NCI-H2107 treated with DMSO at 0.1 percent for 48 hours (cell line): ENCODE results near the gene C1QTNF12.

Experiments used
- DNase-seq: peaks from one replicate; lab custom pipeline; 2025; ENCODE audit not compliant: unreplicated experiment; lab: John Stamatoyannopoulos, UW

Gene C1QTNF12

DNA sequence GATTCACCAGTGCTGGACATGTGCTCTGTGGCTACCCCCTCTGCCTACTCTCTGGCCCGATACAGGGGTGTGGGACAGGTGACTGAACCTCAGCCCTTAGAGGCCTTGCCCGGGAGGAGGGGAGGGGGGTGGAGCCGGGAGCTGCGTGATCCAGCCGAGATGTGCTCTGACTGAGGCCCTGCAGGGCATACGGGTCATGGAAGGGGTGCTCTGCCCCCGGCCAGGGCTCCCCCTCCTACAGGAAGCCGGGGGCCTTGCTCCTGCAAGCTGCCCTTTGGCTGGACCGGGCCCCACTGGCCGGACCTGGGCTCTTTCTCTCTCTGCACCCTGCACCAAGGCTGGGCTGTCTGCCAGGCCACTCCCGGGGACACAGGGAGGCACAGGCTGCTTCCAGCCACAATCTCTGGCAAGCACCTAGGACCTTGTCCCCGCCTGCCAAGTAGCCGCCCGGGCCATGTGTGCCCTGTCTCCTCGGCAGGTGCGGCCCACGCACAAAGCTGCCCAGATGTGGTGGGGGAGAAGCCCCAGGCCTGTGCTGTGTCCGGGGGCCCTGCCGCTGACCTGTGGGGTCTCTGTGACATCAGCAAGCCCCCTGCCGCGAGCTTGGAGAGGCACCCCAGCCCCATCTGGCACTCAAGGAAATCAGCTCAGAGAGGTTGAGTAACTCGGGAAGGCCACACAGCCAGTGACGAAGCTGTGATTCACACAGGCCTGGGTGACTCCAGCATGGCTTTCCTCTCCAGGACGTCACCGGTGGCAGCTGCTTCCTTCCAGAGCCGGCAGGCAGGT is 35.2 kb upstream of the C1QTNF12 start:
- no peak for DNase-seq

DNA sequence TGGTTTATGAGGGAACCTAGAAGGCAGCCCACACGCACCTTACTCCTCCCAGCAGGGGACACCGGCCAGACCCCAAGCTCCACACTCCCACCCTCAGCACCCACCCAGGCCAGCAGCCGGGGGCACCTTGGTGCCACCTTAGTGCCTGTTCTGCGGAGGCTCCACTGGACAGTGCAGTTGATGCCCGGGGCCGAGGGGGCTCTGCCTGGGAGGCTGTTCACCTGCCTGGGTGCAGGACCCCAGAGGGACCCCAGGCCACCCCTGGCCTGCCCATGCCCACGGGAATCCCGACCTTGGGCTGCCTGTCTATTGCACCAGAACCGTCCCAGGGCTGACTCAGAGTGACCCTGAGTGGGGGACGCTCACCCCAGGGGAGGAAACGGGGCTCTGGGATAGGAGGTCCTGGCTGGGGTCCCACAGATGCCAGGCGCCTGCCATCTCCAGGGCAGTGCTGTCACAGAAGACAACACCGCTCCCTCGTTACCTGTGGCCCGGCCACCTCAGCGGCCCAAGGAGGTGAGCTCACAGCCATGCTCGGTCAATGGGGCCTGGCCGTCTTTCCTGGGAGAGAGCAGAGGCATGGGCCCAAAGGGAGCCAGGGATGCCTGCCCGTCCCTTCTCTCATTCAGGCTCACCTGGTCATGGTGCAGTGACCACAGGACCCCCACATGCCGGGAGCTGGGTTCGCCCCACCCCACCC is 34.4 kb upstream of the C1QTNF12 start:
- DNase-seq, result no peak

DNA sequence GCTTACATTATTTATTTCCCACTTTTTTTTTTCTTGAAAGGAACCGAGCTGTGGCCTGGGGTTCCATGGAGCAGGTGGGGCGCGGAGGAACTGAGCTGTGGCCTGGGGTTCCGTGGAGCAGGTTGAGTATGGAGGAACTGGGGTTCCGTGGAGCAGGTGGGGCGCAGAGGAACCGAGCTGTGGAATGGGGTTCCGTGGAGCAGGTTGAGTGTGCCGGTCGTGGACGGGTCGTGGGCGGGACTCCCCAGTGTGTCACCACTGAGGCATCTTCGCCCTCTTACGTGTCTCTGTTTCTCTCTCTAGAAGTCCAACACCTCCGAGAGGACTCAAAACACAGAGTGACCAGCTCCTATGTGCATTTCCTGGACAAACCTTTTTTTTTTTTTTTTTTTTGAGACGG is 32.5 kb upstream of the C1QTNF12 start:
- DNase-seq, result no peak

DNA sequence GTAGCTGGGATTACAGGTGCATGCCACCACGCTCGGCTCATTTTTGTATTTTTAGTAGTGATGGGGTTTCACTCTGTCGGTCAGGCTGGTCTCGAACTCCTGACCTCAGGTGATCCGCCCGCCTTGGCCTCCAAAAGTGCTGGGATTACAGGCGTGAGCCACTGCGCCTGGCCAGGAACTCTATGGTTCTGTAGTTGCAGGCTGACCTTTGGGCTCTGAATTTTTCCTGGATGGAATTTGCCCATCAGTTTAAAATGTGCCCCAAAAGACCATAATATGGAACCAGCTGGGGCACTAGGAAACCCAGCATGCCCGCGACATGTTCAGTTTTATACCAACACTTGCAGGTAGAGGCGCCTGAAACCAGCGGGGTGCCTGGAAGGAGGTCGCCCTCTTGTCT is 32.1 kb upstream of the C1QTNF12 start:
- no peak for DNase-seq

DNA sequence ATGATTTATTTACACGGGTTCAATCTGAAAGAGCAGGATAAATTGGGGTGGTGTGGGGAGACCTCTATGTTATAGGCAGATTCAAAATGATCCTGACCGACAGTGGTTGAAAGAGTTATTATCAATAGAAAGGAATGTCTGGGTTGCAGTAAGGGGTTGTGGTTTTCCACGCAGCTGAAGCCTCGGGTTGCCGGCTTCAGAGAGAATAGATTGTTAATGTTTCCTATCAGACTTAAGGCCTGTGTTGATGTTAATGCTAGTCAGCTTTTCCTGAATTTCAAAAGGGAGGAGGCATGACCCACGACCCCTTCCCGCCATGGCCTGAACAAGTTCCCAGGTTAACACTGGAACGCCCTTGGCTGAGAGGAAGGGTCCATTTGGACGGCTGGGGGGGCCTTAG is 29.3 kb upstream of the C1QTNF12 start:
- no peak for DNase-seq

DNA sequence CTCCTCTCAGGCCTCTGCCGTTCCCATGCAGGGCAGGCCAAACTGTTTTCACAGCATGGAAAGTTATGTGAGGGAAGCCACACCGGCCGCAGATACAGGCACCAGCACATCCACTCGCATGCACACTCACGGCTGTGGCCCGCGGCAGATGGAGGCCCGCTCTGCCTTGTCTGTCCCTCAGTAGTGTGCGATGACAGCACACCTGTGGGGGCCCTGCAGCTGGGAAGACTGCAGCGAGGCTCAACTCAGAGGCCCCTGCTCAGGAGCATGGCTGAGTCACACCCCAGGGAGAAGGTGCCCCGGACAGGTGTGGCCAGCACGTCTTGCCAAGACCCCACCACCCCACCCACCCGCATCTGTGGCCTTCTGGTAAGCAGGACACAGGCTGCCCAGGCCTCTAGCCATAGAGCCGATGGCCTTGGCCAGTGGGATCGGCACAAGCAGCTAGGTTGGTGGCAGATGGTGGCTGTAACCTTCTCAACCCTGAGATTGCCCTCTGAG is 28.5 kb upstream of the C1QTNF12 start:
- no peak for DNase-seq

DNA sequence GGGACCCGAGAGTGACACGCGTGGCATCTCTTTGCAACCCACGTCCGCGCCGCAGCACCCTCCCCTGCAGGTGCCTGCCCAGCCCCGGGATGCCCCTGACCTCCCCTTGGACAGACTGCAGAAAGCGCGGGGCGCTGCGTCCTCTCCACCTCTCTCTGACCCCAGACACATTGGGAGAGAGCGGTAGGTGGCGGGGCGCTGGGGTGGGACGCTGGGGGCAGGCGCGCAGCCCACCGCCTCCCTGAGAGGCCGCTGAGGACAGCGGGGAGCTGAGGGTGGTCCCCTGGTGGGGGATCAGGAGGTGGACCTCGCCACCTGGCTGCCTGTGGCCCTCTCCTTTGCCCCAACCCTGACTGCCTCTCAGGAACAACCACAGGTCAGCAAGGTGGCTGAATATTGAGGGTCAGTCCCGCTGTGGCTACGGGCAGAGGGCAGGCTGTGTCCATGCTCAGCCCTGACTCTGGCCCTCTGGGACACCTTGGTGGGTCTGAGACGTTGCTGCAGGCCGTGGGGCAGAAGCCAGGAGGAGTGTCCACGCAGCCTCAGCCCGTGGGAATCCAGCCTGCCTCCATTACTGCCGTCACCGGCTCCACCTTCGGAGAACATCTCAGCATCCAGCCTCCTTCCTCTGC is 27.9 kb upstream of the C1QTNF12 start:
- no peak for DNase-seq

DNA sequence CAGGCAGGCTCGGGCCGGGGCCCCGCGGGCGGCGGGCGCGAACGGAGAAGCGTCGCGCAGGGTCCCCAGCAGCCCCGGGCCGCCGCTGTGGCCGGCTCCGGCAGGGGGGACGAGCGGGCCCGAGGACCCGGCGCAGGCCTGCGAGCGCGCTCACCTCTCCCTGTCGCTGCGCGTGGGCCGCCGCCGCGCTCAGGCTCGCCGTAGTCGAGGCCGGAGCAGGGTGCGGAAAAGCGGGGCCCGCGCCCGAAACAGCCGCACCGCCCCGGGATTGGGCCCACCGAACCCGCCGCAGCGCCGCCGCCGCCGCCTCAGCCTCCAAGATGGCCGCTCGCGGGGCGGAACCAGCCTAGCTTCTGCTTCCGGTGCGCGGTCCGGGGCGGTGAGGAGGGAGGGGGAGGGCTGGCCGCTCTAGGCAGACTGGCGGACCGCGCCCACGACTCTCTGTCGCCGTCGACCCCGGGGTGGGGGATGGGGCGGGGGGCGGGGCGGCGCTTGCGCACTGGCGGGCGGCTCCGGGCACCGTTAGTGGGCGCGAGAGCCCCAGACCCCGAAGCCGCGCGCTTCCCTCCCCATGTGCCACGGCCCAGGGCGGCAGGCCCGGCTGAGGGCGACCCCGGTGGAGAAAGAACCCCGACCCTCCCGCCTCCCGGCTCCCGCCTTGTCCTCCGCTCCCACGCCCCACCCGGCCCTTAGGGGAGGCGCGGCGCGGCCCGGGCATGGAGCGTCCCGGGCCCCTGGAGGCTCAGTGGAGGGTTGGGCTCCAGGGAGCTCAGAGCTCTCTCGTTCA is 27.2 kb upstream of the C1QTNF12 start, which contains the start of gene UBE2J2:
UBE2J2 (minus strand) TSS at position 343 of the 787 bp plus-strand sequence. CDS start 5,862 bp downstream, outside the sequence.
- DNase-seq, result no peak

DNA sequence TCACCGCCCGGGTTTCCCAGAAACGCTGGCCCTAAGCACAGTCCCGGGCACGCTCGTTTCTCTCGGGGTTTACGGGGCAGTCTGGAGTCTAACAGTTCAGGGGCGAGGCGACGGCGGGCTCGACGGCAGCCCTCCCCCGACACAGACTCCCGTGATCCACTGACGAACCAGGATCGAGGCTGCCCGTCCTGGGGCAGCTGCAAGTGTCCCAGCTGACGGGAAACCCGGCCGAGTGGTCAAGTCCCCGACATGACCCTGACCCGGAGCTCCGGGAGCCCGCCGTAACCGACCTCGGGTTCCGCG is 26.6 kb upstream of the C1QTNF12 start:
- no peak for DNase-seq

DNA sequence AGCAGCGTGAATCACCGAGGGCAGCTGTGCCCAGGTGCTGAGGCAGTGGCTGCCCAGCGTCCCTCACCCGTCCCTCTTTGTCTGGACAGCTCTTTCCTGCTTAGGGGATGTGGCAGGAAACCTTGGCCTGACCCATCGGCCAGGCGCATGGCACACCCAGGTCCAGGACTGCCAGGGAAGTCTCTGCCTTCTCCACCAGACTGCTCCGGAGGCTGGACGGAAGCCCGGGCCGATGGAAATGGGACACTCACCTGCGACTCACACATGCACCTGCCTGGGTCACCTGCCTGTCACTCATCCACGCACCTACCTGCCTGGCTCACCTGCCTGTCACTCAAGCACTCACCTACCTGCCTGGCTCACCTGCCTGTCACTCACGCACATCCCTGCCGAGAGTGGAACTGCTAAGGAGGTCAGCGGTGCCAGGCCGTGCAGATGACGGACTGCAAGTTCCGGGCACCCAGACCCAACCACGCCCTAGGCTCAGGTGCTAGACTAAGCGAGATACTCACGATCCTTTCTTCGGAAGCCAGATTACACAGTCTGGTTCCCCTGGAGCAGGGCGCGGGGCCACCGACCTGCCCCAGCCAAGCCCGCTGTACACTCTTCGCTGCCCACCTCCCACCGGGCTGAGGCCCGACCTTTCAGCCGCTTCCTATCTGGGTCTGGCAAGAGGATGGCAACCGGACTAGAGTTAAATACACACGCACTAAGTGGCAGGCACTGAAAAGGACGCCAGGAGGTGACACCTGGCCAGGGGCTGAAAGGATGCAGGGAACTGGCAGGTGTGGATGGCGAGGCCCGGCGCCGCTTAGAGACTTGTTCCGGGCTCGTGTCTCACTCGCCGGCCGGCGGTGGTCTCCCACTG is 26.1 kb upstream of the C1QTNF12 start:
- DNase-seq, result no peak

DNA sequence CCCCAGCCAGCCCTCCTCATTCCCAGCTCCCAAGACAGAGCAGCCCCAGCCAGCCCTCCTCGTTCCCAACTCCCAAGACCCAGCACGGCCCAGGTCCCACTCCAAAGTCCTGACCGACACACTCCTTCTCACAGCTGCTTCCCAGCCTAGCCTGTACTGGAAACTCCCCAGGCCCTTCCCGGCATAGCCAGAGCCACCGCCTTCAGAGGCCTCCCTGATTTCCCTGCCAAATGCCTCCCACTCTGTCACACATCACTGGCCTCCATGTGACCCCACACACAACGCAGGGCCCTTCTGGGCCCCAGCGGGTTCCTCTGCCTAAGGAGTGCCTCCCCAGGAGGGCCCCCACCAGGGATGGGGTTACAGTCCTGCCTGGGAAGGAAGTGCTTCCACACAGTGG is 24.3 kb upstream of the C1QTNF12 start:
- DNase-seq, result no peak

DNA sequence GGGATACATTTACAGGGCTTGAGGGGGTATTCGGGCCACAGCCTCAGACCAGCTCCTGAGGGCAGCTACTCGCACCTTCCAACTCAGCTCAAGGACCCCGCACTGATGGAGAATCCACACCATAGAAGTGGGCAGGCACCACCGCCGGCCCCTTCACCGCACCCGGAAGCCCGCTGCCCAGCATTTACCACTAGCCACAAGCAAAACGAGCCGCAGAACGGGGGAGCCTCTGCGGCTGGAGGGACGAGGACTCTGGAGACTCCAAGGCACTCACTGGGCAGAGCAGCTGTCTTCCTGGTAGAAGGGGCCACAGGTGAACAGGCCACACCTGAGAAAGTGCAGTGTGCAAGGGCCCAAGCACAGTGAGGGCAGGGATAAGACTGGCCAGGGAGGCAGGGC is 21.8 kb upstream of the C1QTNF12 start:
- no peak for DNase-seq

DNA sequence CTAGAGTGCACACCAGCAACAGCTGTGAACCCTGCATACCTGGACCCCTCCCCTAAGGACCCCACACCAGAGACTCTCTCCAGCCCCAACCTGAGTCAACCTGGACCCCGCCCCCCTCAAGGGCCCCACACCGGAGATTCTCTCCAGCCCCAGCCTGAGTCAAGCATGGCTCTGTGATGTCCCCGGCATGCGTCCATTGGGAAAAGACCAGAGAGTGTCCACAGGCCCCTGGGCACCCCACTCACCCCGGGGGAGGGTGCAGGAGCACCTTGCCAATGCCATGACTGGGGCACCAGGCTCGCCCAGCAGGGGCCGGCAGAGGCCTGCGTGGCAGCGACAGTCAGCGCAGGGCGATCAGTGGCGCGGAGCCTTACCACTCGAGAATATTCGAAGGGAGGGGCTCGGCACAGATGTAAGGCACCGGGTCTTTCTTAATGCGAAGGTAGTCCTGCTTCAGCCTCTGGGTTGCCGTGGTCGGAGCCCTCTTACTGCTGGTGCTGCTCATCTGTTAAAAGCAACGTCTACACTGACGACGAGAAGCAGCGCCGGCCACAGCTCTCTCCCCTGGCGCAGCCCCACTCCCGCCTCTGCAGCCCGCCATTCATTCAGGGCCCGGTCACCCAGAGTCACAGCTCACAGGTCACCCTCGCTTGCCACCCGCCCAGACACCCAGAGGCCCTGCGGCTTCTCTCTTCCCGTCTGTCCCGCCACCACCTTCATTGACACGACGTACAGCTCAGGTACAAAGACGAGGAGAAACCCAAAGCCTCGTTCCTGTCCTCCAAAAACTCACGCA is 21.2 kb upstream of the C1QTNF12 start:
- no peak for DNase-seq

DNA sequence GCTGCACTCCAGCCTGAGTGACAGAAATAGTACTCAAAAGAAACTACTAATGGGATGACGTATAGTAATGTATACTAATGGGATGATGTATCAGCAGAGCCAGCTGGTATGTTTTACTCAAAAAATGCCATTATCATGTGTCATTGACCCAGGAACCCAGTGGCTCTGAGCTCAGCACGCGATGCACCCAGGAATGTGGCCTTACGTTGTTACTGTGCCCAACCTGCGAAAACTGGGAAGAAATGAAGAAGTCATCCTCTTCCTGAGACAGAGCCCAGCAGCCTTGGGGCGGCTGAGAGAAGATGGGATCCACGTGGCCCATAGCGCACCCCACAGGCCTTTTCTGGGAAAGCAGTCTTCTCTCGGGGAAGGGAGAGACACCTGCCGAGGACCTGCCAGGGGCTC is 18.3 kb upstream of the C1QTNF12 start:
- DNase-seq, result no peak

DNA sequence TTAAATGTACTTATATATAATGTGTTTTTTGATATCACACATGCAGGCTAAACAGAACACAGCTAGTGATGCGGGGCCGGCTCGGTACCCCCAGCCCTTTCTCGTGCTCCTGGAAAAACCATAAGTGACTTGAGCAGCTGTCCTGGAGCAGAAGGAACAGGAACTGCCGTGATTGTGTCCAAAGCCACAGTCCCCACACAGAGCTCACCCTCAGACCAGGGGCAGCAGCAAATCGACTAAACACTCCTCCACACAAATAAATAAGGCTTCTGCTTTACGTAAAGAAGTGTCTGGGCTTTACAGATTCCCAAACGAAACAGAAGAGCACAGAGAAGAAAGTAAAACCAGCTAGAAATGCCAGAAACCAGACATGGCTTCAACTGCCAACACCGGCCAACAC is 17.5 kb upstream of the C1QTNF12 start:
- DNase-seq, result no peak

DNA sequence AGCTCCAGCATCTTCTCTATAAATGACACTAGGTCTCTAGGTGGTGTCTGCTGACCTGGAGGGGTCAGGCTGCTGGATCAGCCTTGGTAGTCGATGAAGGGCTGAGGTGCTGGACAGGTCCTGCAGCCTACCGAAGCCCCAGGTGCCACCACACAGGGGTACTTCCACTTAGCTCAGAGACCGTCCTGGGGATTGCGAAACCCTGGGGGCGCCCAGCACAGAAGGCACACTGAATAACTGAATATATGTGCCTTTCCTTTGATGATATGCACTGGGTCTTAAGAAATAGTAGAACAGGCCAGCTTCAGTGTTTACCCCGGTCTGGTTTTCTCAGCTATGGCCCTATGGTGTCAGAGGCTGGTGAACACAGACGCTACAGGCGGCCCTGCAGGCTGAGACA is 16.2 kb upstream of the C1QTNF12 start:
- no peak for DNase-seq

DNA sequence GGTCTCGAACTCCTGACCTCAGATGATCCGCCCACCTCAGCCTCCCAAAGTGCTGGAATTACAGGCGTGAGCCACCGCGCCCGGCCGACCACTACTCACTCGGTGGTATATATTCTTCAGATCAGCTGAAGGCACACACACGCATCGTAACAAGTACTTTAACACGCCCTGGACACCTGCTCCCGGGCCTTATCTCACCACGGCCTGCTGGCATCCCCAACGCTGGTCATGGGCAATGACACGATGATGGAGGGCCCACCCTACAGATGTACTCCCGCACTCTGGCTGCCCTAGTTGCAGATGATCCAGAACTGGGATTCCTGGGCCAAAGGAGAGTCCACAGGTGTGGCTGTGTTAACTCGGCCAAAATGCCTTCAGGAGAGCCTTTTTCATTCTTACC is 15.5 kb upstream of the C1QTNF12 start:
- DNase-seq, result no peak

DNA sequence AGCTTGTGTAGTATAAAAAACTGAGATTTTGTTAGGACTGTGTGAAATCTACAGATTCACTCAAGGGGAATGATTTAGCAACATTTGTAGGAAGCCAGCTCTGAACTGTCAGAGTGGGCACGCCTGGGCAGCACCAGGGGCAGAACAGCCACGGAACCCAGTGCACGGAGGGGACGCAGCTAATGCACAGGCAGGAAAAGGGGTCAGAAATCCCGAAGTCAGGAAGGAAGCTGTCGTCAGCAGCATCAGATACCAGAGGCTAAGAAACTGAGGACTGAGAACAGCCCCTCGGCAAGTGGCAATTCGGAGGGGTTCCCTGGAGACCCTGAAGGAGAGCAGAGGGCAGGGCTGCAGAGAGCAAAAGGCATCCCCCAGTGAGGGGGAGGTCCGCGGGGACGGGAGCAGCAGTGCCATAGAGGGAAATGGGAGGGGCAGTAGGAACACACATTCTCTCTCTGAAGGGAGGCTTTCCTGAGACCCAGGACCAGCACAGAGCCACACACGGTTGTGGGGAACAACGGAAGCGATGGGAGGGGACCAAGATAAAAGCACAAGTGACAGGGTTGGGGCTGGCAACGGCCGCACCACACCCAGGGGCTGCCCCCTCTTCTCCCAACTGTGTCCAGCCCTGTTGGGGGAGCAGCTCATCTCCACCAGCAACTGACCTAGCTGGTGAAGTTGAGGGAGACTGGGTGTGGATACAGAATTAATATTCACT is 14.5 kb upstream of the C1QTNF12 start:
- DNase-seq, result no peak
